CD4-positive, alpha-beta T cell treated with Interleukin-4 for 4 hours (primary cell): ENCODE data around the gene WDR11.

Source experiments
- DNase-seq: peaks from one replicate; pipeline ENCODE4 v3.0.0-alpha.2; 2020

WDR11 gene, protein sequence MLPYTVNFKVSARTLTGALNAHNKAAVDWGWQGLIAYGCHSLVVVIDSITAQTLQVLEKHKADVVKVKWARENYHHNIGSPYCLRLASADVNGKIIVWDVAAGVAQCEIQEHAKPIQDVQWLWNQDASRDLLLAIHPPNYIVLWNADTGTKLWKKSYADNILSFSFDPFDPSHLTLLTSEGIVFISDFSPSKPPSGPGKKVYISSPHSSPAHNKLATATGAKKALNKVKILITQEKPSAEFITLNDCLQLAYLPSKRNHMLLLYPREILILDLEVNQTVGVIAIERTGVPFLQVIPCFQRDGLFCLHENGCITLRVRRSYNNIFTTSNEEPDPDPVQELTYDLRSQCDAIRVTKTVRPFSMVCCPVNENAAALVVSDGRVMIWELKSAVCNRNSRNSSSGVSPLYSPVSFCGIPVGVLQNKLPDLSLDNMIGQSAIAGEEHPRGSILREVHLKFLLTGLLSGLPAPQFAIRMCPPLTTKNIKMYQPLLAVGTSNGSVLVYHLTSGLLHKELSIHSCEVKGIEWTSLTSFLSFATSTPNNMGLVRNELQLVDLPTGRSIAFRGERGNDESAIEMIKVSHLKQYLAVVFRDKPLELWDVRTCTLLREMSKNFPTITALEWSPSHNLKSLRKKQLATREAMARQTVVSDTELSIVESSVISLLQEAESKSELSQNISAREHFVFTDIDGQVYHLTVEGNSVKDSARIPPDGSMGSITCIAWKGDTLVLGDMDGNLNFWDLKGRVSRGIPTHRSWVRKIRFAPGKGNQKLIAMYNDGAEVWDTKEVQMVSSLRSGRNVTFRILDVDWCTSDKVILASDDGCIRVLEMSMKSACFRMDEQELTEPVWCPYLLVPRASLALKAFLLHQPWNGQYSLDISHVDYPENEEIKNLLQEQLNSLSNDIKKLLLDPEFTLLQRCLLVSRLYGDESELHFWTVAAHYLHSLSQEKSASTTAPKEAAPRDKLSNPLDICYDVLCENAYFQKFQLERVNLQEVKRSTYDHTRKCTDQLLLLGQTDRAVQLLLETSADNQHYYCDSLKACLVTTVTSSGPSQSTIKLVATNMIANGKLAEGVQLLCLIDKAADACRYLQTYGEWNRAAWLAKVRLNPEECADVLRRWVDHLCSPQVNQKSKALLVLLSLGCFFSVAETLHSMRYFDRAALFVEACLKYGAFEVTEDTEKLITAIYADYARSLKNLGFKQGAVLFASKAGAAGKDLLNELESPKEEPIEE

GRCh38 chr10:120850911-120851865, at the start of gene WDR11:
TSS of gene WDR11 (plus strand) at chr10:120851362. CDS start at chr10:120851421, 59 bp downstream.
- DNase-seq, result peak; percentile 77

DNA sequence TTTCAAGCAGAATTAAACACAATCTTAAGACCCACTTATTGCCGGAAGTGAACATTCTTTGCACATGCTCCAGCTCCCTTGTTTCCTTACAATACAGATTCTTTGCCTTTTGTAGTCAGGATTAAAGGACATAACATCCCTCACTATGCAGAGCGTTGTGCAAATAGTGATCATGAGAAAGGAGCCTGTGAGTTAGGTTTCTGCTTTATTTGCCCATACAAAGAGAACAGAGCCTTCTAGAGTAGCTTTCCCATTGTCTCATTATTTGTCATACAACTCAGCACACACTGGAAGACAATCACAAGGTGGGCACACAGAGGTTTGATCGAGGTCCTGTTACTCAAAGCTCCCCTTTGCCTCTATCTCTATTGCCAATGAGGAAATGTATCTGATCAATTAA, 48.2 kb upstream of the WDR11 start:
- DNase-seq, result no peak

DNA sequence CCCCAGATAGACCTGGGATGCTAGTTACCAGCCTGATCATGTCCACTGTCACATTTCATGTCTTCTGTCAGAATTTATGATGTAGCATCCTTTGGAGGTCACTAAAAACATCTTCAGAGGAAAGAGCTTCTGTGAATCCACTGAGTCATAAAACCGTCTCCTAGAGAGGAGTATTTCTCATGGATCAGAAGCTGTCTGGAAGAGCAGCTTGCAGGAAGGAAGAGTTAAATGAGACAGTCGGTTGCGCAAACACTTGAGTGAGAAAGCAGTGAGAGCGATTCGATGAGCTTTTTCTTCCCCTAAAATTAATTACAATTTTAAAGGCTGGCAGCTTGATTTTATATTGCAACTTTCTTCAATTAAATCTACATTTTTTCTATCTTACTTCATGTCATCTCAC, 47.2 kb upstream of the WDR11 start:
- no peak for DNase-seq

DNA sequence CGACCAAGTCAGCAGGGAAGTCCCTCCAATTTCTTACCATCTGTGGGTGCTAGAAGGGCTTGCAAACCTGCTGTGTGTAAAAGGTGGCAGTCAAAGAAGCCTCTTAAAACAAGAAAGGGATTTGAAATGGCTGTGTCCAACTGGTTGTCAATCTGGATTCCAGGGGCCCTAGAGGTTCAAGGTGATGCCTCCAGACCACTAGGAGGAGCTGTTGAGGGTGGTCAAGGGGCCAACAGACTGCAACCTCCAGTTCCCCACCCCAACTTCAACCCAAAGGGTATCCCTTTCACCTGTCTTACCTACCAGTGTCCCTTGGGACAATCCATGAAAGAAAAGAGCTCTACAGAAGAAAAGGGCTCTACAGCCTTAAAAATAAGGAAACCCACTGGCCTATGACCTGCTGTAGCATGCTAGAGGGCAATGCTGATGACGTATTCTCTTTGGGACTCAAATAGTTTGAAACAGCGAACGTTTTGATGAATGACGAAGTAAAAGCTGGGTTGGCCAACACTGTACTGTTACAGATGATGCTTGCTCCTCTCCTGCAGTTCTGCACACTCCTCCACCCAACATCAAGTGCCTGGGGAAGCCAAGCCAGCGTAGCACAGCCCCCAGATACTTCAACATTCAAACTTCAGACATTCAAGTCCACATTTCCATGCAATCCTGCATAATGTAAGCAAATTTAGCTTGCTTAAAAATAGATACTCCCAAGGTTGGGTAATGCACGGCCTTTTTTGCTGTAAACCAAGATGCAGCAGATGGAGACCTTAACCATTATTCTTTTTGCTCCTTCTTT, 45.9 kb upstream of the WDR11 start:
- no peak for DNase-seq

DNA sequence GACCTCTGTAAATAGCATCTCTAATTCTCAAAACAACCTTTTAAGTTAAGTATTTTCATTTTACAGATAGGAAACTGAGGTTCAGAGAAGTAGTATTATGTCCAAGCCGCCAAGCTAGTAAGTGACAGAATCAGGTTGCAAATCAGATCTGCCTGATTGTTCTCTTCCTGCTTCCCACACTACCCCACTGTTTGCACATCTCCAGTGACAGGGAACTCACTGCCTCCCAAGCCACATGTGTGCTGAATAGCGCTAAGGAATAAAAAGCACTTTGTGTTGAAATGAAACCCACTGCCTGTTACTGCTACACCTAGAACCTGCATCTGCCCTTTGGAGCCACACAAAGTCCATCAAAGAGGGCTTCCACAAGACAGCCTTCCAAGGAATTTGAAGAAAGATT, 45.1 kb upstream of the WDR11 start:
- no peak for DNase-seq

GRCh38 chr10:120810298-120810697, 40.9 kb upstream of the WDR11 start:
- DNase-seq, result no peak

GRCh38 chr10:120813085-120813484, 38.1 kb upstream of the WDR11 start:
- no peak for DNase-seq

DNA sequence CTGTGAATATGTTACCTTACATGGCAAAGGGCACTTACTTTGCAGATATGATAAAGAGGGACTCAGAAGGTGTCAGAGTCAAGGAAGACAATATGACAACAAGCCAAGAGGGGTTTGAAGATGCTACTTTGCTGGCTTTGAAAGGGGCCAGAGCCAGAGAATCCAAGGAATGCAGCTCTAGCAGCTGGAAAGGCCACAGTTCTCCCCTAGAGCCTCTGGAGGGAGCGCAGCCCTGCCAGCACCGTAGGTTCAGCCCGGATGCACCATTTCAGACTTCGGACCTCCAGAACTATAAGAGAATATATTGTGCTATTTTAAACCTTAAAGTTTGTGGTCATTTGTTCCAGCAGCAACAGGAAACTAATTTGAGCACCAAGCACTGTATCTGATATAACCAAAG, 32.9 kb upstream of the WDR11 start:
- DNase-seq, result no peak

DNA sequence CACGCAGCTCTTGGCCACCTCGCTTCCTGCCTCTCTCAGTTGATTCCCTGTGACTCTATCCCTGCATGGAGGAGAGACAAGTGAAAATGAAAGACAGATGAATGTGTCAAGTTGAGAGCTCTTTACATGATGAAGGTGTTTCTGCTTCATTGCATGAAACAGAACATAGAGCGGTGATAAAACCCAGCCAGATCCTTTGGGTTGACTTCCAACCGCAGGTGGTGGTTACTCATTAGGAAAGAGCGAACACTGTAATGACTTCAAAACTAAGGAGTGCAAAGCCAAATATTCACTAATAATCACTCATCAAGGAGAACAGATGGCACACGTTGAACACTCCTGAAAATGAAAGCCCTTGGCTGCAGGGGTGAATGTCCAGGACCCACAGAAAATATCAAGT, 31.8 kb upstream of the WDR11 start:
- DNase-seq, result no peak

DNA sequence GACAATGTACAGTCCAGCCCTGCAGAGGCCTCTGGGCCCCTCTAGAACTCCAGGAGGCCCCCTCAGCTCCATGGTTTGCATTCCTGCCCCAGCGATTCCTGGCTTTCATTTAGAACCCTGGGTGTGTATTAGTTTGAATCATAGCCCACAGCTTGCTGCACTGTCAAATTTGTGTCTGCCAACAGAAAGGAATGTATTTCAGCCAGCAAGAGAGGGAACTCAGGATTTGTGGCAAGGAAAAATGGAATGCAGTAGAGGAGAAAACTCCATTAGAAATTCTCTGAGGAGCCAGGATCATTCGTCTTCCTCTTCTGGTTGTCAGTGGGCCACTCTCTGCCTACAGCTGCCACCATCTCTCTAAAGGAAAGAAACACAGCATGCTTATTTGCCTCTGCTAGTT, 27.9 kb upstream of the WDR11 start:
- no peak for DNase-seq

- DNase-seq, result no peak
Observed at GRCh38 chr10:120824881-120825309, 26.3 kb upstream of the WDR11 start.

DNA sequence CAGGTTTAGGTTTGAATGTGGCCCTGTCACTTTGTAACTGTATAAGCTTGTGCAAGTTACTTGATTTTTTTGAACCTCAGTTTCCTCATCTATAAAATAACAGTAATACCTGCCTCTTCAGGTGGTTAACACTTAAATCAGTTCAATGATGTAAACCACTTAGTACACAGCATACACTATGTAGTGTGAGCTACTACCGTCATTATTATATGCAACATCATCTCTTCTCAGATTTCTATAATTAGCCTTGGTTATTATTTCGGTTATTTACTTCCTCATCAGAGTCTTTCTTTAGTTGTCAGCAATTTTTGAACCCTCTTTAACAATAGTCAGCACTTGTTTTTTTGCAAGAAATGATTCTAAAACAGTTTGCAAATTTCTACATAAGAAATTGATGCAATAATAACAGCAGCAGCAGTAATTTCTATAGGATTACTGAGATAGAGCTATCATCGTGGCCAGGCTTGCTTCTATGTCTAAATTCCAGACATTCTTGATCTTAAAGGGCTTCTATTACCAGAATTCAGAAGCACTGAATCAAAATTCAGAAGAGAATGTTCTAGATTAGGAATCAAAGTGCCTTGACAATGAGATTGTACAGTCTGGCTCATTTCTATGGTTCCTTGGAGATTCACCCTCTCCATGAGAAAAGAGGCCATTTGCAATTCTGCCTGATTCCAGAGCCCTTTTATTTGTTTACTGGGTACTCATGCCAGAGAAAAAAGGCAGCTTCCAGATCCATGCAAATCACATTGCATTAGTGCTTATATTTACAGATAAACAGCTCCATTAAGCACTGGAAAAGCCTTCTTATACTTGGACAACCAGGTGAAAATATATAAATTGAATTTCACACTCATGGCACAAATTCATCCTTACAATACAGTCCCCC, 25.0 kb upstream of the WDR11 start:
- DNase-seq, result no peak

GRCh38 chr10:120827251-120827875, 23.8 kb upstream of the WDR11 start:
- DNase-seq, result no peak

- DNase-seq, result no peak
Observed at GRCh38 chr10:120828763-120829319, 22.3 kb upstream of the WDR11 start.

- DNase-seq, result no peak
Observed at GRCh38 chr10:120832106-120832505, 19.1 kb upstream of the WDR11 start.

DNA sequence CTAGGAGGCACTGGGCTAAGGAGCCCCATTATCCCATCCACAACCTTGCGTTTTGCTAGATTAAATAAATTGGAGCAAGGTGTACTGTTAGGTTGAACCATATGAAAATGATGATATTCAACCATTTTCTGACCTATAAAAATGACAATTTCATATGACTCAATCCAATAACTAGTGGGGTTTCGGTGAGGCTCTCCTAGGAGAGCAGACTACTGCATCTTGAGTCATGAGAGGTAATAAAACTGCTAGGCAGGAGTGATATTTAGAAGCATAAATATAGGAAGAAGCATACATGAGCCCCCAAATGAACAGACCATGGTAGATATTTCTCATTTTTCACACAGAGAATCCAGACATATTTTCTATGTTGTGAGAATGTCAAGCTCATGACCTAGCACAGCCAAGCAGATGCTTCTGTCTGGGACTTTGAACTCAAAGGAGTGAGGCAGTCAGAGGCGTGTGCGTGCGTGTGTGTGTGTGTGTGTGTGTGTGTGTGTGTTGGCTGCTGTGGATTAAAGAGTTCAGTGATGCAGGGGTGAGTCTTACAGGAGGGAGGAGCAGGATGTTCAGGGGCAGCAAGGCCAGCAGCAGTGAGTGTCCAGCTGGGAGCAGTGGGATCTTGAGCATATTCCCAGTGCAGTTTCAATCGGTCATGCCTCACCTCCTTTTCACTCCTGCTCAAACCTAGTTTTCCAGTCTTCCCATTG, 17.8 kb upstream of the WDR11 start:
- no peak for DNase-seq

- no peak for DNase-seq
Observed at GRCh38 chr10:120835603-120836002, 15.6 kb upstream of the WDR11 start.

GRCh38 chr10:120838941-120839340, 12.2 kb upstream of the WDR11 start:
- DNase-seq, result no peak
